K562 (cell line): Measurements from ENCODE around the gene UBL3. TPM values are rescaled to one million over a fixed set of nuclear protein-coding genes. Genes with fewer than 3 reads are reported as not detected.

Source experiments
- ATAC-seq: fragments of 200-7000 bp; cut with Tn5 transposase; 3 replicates; pipeline ENCODE4 v1.9.1; 2020; ENCODE audit warnings: moderate library complexity
- BruUV-seq: library from RNA; stranded (reverse); fragments of 400-500 nt; replicated peaks from 2 replicates; lab custom pipeline; 2021; lab: Mats Ljungman, UMichigan
- CTCF ChIA-PET: fragments of 300-600 bp; formaldehyde crosslinking; extraction: SDS; loops from one replicate; lab custom pipeline; 2021; ENCODE audit warnings: low intra/inter-chr PET ratio; lab: Yijun Ruan, JAX
- POLR2A ChIA-PET: fragments of 300-600, 350-650 bp; sonication (Branson Sonifier 250); formaldehyde crosslinking; extraction: SDS; loops from one replicate; lab custom pipeline; 2021; ENCODE audit warnings: antibody characterized with exemption, inconsistent platforms; lab: Yijun Ruan, JAX
- DNase-seq, 4 experiments: peaks; one replicate each; pipeline versions ENCODE4 v3.0.0 to v3.0.0-alpha.2; 2011 to 2018; ENCODE audit warnings: low spot score in 3 of 4, mixed read lengths in 3 of 4; ENCODE audit errors: extremely low read depth in 1 of 4
- FAIRE-seq: peaks from 2 replicates; lab custom pipeline; 2011; peaks lifted over from hg19 to GRCh38; lab: Jason Lieb, UNC
- H2AFZ ChIP-seq: 2 replicates; pipeline ENCODE4 v1.6.0; 2011; ENCODE audit warnings: low read depth, low read length, control low read depth, inconsistent platforms
- H3K27ac ChIP-seq: fragments of 200-600 bp; 3 replicates; pipeline ENCODE4 v1.8.0; 2011; ENCODE audit warnings: low read depth, mild to moderate bottlenecking, control low read depth, inconsistent platforms, low read length, moderate library complexity, mixed read lengths; ENCODE audit errors: extremely low read depth
- H3K27me3 ChIP-seq, 2 experiments: fragments of 300-600 bp in 1 of 2; 2 replicates in 1 of 2; 3 replicates in 1 of 2; pipeline versions ENCODE4 v1.6.0 to v1.8.0; 2011; ENCODE audit warnings: inconsistent platforms in 2 of 2, low read length in 2 of 2, mild to moderate bottlenecking in 1 of 2, mixed read lengths in 1 of 2, moderate library complexity in 1 of 2; ENCODE audit not compliant: control insufficient read depth in 2 of 2, insufficient read depth in 2 of 2
- H3K36me3 ChIP-seq: fragments of 300-600 bp; 3 replicates; pipeline ENCODE4 v1.8.0; 2011; ENCODE audit warnings: mild to moderate bottlenecking, low read length, inconsistent platforms; ENCODE audit not compliant: control insufficient read depth, insufficient read depth
- H3K4me1 ChIP-seq, 2 experiments: fragments of 200-600 bp in 1 of 2; replicated peaks in 1 of 2; 2 replicates in 1 of 2; 3 replicates in 1 of 2; pipeline versions ENCODE4 v1.5.1 to v1.8.0; 2011; ENCODE audit warnings: inconsistent platforms in 2 of 2, low read length in 2 of 2, mild to moderate bottlenecking in 1 of 2, mixed read lengths in 1 of 2, moderate library complexity in 1 of 2; ENCODE audit not compliant: control insufficient read depth in 2 of 2, insufficient read depth in 2 of 2
- H3K4me2 ChIP-seq: 2 replicates; pipeline ENCODE4 v1.6.1; 2011; ENCODE audit warnings: low read length, control low read depth, inconsistent platforms, mixed read lengths; ENCODE audit not compliant: insufficient read depth
- H3K4me3 ChIP-seq: fragments of 200-600 bp; sonication (generic), shearing (Covaris generic); 2 replicates; pipeline ENCODE4 v1.5.1; 2016; ENCODE audit warnings: control low read depth, inconsistent platforms
- H3K79me2 ChIP-seq: fragments of 200-600 bp; 3 replicates; pipeline ENCODE4 v1.8.0; 2011; ENCODE audit warnings: low read length, inconsistent platforms; ENCODE audit not compliant: control insufficient read depth, insufficient read depth
- H3K9ac ChIP-seq, 2 experiments: 2 replicates each; pipeline versions ENCODE4 v1.6.0 to v1.6.1; 2011; ENCODE audit warnings: low read depth in 2 of 2, low read length in 2 of 2, control low read depth in 1 of 2, inconsistent platforms in 1 of 2, mild to moderate bottlenecking in 1 of 2, mixed read lengths in 1 of 2; ENCODE audit not compliant: insufficient read depth in 1 of 2
- H3K9me1 ChIP-seq: one replicate; pipeline ENCODE4 v1.6.0; 2011; ENCODE audit warnings: inconsistent platforms, mild to moderate bottlenecking, low read length, moderate library complexity; ENCODE audit not compliant: control insufficient read depth, insufficient read depth
- H3K9me3 ChIP-seq: replicated peaks from 2 replicates; pipeline ENCODE4 v1.5.1; 2011; ENCODE audit warnings: low read depth, low read length, inconsistent platforms; ENCODE audit not compliant: control insufficient read depth, insufficient read depth
- H4K20me1 ChIP-seq: replicated peaks from 2 replicates; pipeline ENCODE4 v1.6.1; 2011; ENCODE audit warnings: low read length, inconsistent platforms, mixed read lengths; ENCODE audit not compliant: control insufficient read depth, insufficient read depth
- ARHGAP35 ChIP-seq: fragments of 450-650 bp; IDR thresholded peaks from 2 replicates; pipeline ENCODE4 v1.6.1; 2018; ENCODE audit not compliant: partially characterized antibody
- FOXP1 ChIP-seq: sonication (generic); formaldehyde crosslinking; IDR thresholded peaks from 2 replicates; pipeline ENCODE4 v1.8.0; 2022; ENCODE audit warnings: mild to moderate bottlenecking, missing genetic modification reagents
- KDM2B ChIP-seq: fragments of 250-450 bp; sonication (Bioruptor Pico); IDR thresholded peaks from 2 replicates; pipeline ENCODE4 v1.8.0; 2021; ENCODE audit warnings: mild to moderate bottlenecking, moderate library complexity
- NFE2L1 ChIP-seq: fragments of 450-650 bp; IDR thresholded peaks from 2 replicates; pipeline ENCODE4 v1.6.1; 2016; ENCODE audit warnings: missing genetic modification characterization, low read depth, mild to moderate bottlenecking, missing compliant biosample characterization, moderate library complexity, borderline replicate concordance
- ZNF165 ChIP-seq: fragments of 250-450 bp; sonication (Bioruptor Pico); IDR thresholded peaks from 2 replicates; pipeline ENCODE4 v1.4.0; 2020; ENCODE audit warnings: borderline replicate concordance
- ZNF316 ChIP-seq: fragments of 450-650 bp; IDR thresholded peaks from 2 replicates; pipeline ENCODE4 v1.6.1; 2016
- in situ Hi-C: fragments of 300-500 bp; cut with MboI; formaldehyde crosslinking; loops from 4 replicates; pipeline ENCODE4 v1.15.0; 2018; ENCODE audit warnings: inconsistent platforms, mixed read lengths
- intact Hi-C: fragments of 100-400 bp; cut with micrococcal nuclease; formaldehyde crosslinking; loops from 2 replicates; pipeline ENCODE4 v1.14.2; 2022
- polyA plus RNA-seq, 8 experiments: library from polyadenylated mRNA; depleted of rRNA in 4 of 8; stranded (reverse) in 5 of 8; unstranded in 3 of 8; fragments of >200 nt; fragmentation: Nextera tagmentation in 2 of 8; fragmentation: Illumina TruSeq in 1 of 8; extraction: Ambion mirVana in 2 of 8; extraction: Trizol in 1 of 8; gene quantifications; 2 replicates each; pipeline versions ENCODE4 v1.2.1 to v1.2.3, GENCODE V29; 2011 to 2014; ENCODE audit warnings: inconsistent platforms in 1 of 8, missing spikeins in 1 of 8
- total RNA-seq, 7 experiments: library from RNA; depleted of rRNA in 6 of 7; stranded (reverse); fragments of >200 nt in 6 of 7; fragmentation: Illumina TruSeq in 2 of 7; extraction: Trizol in 2 of 7; gene quantifications; 2 replicates each; pipeline versions ENCODE4 v1.2.1 to v1.2.3, GENCODE V29; 2011 to 2021; ENCODE audit warnings: low replicate concordance in 1 of 7
- TF ChIP-seq, protein P1 (sequence below): IDR thresholded peaks from 2 replicates; pipeline ENCODE4 v1.6.1; 2016; ENCODE audit warnings: missing genetic modification characterization, missing compliant biosample characterization

The UBL3 gene
- total and polyA plus RNA-seq, 9 of the 15 experiments (the other 6 are each of a cell fraction or from before 2014, with no cell fraction given): 0.64 to 2.4 (median 1.8) TPM

DNA sequence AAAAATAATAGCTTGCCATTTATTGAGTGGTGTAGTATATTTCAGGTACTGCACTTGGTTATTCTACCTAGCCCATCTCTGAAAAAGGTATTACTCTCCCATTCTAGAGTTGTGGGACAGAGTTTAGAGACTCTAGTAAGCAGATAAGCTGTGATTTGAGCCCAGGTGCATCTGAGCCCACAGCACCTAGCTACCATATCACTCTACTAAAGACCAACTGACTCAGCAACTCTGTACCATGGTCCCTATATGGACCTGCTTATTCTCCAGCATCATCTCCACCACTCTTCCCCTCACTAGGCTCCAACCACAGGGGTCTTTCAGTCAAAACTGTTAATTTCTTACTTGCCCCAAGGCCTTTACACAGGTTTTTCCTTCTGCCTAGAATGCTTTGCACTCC is 64.4 kb downstream of the UBL3 start:
- H3K9me1 ChIP-seq: no peaks in the 10 kb centered on the region
- H4K20me1 ChIP-seq: peaks cover 5% of the 10 kb centered on the region; the same call in 1 of the 2 replicates
- H3K4me2 ChIP-seq: no peak overlapping the region
- H3K4me1 ChIP-seq: no peaks in the 10 kb centered on the region
- intact Hi-C loops (no loop called here), in situ Hi-C loops (no loop called here)
- no peak overlapping the region for H3K9ac ChIP-seq
- DNase-seq (no peak), ATAC-seq (no peak), FAIRE-seq (no peak)
- CTCF ChIA-PET: no interaction called here
- no peaks in the 10 kb centered on the region for H3K79me2 ChIP-seq
- no peak overlapping the region for H2AFZ ChIP-seq
- H3K36me3 ChIP-seq: no peaks in the 10 kb centered on the region
- H3K27ac ChIP-seq: no peak overlapping the region
- TF ChIP-seq, protein P1, sequence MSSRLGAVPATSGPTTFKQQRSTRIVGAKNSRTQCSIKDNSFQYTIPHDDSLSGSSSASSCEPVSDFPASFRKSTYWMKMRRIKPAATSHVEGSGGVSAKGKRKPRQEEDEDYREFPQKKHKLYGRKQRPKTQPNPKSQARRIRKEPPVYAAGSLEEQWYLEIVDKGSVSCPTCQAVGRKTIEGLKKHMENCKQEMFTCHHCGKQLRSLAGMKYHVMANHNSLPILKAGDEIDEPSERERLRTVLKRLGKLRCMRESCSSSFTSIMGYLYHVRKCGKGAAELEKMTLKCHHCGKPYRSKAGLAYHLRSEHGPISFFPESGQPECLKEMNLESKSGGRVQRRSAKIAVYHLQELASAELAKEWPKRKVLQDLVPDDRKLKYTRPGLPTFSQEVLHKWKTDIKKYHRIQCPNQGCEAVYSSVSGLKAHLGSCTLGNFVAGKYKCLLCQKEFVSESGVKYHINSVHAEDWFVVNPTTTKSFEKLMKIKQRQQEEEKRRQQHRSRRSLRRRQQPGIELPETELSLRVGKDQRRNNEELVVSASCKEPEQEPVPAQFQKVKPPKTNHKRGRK (tag): no peak
- TF ChIP-seq KDM2B (CRISPR knock-in tag) (no peak), ZNF316 (0 out of 2 replicates have a peak, but pooled peaks have one; percentile 13), ZNF165 (no peak), ARHGAP35 (no peak), FOXP1 (no peak), NFE2L1 (tag) (no peak)
- H3K9me3 ChIP-seq: no peaks in the 10 kb centered on the region
- no TSS peak for BruUV-seq
- H3K4me3 ChIP-seq: no peak overlapping the region
- POLR2A ChIA-PET: no interaction called here
- no peaks in the 10 kb centered on the region for H3K27me3 ChIP-seq
